SK-N-SH (cell line): Measurements from ENCODE around the gene AMN1.

ENCODE experiments used
- CTCF ChIP-seq: fragments of 200-600 bp; sonication (generic); IDR thresholded peaks from 2 replicates; pipeline ENCODE4 v1.6.1; 2017; ENCODE audit warnings: antibody characterized with exemption, mild to moderate bottlenecking, moderate library complexity
- ELF1 ChIP-seq: IDR thresholded peaks from 2 replicates; pipeline ENCODE4 v1.4.0; 2012
- EZH2phosphoT487 ChIP-seq: fragments of 200-600 bp; sonication (generic); IDR thresholded peaks from 2 replicates; pipeline ENCODE4 v1.6.1; 2017; ENCODE audit warnings: low read depth, mixed run types, mild to moderate bottlenecking, antibody characterized with exemption, moderate library complexity, borderline replicate concordance
- NFIC ChIP-seq: IDR thresholded peaks from 2 replicates; pipeline ENCODE4 v1.4.0; 2012; ENCODE audit warnings: borderline replicate concordance
- RFX5 ChIP-seq: IDR thresholded peaks from 2 replicates; pipeline ENCODE4 v1.6.1; 2012; ENCODE audit warnings: mild to moderate bottlenecking, improper control_type of control experiment, low read length
- TAF1 ChIP-seq: IDR thresholded peaks from 2 replicates; pipeline ENCODE4 v1.6.1; 2012; ENCODE audit warnings: low read depth, mild to moderate bottlenecking, low read length, moderate library complexity, borderline replicate concordance
- YY1 ChIP-seq: IDR thresholded peaks from 2 replicates; pipeline ENCODE4 v1.4.0; 2012; ENCODE audit warnings: low read depth, mild to moderate bottlenecking

GRCh38 chr12:31662176-31662849, 66.5 kb downstream of the AMN1 start:
- TF ChIP-seq RFX5: no peak
- TF ChIP-seq EZH2phosphoT487: no peak
- TF ChIP-seq CTCF: no peak
- TF ChIP-seq TAF1: no peak
- no peak for TF ChIP-seq YY1
- TF ChIP-seq NFIC: no peak
- no peak for TF ChIP-seq ELF1
